ENCODE measurements around the gene ASXL2.

ASXL2 gene

GRCh38 chr2:25684577-25685473 is 193.5 kb downstream of the ASXL2 start:
- no peak for DNase-seq
